Upper lobe of left lung (tissue), 4 donors: ENCODE measurements around the gene KCNIP1.
"Not testable (repeated sequence)": the region's sequence is repeated elsewhere in the genome, so short reads cannot be mapped to it uniquely, and the experiment has no call there.

Experiments used
- CTCF ChIP-seq, 6 experiments: fragments of 450-650 bp in 4 of 6; fragments of 200-600 bp in 2 of 6; sonication (generic) in 2 of 6; IDR thresholded peaks; one replicate each; pipeline ENCODE4 v1.5.1; 2016 to 2019; ENCODE audit warnings: antibody characterized with exemption in 6 of 6
- POLR2AphosphoS5 ChIP-seq, 2 donors: sonication (generic); formaldehyde crosslinking; IDR thresholded peaks; one replicate each; pipeline ENCODE4 v1.5.1; 2017; ENCODE audit warnings: antibody characterized with exemption in 2 of 2

GRCh38 chr5:170550382-170550781 is 46.6 kb downstream of the KCNIP1 start:
- TF ChIP-seq CTCF, POLR2AphosphoS5 (IDR thresholded peaks at IDR 0.05): not testable (repeated sequence)
